Endometrial microvascular endothelial cells (primary cell): ENCODE measurements around the gene MBIP. TPM values are rescaled to one million over a fixed set of nuclear protein-coding genes. Genes with fewer than 3 reads are reported as not detected.

Source experiments
- in situ Hi-C: cut with HindIII; loops from 2 replicates; pipeline ENCODE4 v1.10.0; 2017; ENCODE audit warnings: low sequenced_read_pairs, low pct_unique_long_range_greater_than_20kb; ENCODE audit errors: inconsistent ontology term
- total RNA-seq: library from RNA; depleted of rRNA; stranded (reverse); fragments of >200 nt; gene quantifications from one replicate; pipeline ENCODE4 v1.2.3, GENCODE V29; 2015; ENCODE audit errors: inconsistent ontology term

MBIP gene
- total RNA-seq, 1 donor from 2014 or later: 6.7 TPM

GRCh38 chr14:36316131-36316530, 4.3 kb downstream of the MBIP start:
- in situ Hi-C loops: no loop called here

DNA sequence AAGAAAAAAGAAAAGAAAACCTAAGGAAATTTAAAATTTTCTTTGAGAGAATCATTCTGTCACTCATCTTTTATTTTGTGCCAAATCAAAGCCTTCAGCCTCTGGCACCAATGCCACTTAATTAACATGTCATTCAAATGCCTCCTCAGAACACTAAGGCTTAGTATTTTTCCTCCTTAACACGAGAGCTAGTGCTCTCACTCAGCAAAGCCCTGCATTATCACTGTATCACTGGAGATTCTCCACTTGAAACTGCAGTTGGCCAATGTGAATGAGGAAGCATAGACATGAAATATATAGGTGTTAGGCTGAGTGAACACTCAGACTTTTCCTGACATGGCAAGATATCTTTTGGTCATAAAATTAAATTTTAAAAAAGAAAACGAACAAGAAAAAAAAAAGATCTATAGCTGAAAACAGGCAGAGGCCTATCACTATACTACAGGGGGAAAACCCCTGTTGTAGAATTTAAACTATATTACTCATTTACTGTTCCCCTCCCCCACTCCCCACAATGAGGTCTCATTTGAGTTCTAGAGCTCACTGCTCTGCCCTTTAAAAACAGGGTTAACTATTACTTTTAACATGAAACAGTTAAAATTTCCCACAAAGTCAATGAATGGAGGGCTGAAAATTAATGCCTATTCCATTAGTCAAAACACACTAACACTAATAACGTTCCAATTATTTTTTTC, 5.1 kb downstream of the MBIP start:
- in situ Hi-C loops: no loop called here

DNA sequence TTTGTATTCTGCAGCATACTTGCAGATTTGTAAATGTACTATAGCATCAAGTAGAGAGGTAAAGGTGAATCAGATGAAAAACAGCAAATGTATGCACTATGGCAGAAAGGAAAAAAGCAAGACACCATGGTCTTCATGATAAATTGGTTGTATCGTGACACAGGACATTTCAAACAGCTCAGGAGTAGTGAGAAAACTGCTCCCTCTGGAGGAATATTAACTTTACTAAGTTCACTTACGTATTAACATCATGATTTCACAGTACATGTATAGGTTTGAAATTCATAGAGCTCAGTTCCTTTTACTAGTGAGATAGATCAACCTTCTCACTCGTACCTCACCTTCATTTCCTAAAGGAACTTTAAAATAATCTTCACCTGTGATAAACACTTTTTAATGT, 6.5 kb downstream of the MBIP start:
- in situ Hi-C loops: no loop called here

- in situ Hi-C loops: no loop called here
Measured at GRCh38 chr14:36313206-36313605, 7.2 kb downstream of the MBIP start.

- in situ Hi-C loops: no loop called here
Measured at GRCh38 chr14:36306836-36307235, 13.6 kb downstream of the MBIP start.

- in situ Hi-C loops: no loop called here
Measured at GRCh38 chr14:36304895-36305294, 15.5 kb downstream of the MBIP start.

DNA sequence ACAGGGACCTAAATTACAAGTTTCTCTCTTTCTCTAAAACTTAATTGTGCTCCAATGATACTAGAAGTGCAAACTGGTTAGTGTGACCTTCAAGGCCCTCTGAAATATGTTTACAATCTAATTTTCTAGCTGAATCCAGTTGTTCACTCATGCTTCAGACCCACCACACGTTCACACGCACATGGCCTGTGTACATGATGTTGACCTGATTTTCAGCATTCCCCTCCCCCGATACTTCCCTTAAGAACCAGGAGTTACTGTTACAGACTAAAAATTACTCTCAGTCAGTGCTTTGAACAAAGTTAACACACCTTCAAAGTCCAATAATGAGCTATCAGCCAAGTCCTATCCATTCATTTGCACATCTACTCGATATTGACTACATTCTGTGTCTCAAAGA, 16.5 kb downstream of the MBIP start:
- in situ Hi-C loops: no loop called here

DNA sequence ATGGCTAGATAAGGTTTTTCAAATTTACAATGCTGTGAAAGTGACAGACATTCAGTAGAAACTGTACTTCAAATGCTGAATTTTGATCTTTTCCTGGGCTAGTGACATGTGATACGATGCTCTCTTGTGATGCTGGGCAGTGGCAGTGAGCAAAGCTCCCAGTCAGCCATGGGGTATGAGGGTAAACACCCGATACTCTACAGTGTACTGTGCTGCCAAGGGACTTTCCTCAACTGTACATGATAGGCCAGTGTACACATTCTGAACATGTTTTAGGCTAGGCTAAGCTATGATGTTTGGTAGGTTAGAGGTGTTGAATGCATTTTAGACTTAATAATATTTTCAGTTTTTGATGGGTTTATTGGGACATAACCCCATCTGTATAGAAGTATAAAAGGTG, 17.6 kb downstream of the MBIP start:
- in situ Hi-C loops: no loop called here

GRCh38 chr14:36301159-36301558, 19.3 kb downstream of the MBIP start:
- in situ Hi-C loops: no loop called here

DNA sequence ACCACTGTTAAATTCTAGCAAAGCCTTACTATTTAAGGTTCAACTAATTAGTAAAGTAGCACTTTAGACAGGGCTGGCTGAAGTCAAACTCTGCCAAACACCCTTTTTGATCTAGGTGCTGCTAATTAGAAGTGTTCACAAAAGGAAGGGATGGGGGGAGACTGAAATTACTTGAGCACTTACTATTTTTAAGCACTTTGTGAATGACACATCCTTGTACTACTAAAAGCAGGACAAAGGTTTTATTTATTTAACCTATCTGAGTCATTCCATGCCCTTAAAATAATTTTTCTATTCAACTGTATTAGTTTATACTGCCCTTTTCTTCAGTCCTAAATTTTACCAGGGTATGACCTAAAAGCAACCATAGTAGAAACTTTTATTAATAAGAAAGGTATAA, 20.1 kb downstream of the MBIP start:
- in situ Hi-C loops: no loop called here

GRCh38 chr14:36295642-36296627, 24.5 kb downstream of the MBIP start:
- in situ Hi-C loops: no loop called here

- in situ Hi-C loops: no loop called here
Measured at GRCh38 chr14:36294543-36294942, 25.9 kb downstream of the MBIP start.

DNA sequence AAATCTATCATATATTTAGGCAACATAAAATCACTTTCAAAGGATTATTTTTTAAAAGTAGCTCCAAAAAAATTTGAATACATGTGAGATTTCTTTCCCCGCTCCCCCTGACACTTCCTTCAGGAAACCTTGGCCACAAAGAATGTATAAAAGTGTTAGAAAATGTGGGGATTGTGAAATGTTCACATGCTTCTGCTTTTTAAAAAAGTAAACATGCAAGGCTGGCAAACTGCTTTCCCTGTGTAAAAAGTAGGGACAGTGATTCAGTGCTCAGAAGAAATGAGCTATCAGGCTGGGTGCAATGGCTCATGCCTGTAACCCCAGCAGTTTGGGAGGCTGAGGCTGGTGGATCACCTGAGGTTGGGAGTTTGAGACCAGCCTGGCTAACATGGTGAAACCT, 26.6 kb downstream of the MBIP start:
- in situ Hi-C loops: no loop called here

DNA sequence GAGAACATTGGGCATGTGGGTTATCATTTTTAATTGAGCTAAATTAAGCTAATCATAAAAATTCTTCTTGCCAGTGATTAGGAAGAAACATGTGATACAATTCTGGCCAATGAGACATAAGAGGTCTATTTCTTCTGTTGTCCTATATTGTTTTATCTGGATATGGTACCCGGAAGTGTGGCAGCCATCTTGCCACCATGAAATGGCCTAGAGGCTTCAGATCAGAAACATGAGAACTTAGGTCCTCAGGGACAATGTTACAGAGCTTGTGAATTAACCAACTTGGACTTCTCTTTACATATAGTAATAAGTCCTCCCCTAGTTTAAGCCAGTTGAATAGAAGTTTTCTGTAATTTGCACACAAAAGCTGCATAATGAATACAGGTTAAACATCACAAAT, 30.5 kb downstream of the MBIP start:
- in situ Hi-C loops: no loop called here

DNA sequence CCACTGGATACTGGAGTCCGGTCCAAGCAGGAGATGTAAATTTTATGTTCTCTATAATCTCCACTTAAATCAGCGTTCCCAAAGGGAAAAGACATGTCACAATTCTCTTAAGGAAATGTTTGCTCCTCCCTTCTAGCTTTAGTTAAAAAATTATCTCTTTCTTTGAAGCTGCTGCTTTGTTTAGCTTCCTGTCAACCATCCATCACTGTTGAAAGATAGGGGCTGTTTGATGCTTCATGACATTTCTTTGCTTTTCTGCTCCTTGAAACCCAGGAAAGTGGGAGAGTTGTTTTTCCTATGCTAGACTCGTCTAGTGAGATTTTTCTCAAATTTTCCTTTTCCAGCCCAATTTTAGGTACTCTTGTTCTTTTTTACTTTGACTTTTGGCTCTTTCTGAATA, 31.9 kb downstream of the MBIP start:
- in situ Hi-C loops: no loop called here

DNA sequence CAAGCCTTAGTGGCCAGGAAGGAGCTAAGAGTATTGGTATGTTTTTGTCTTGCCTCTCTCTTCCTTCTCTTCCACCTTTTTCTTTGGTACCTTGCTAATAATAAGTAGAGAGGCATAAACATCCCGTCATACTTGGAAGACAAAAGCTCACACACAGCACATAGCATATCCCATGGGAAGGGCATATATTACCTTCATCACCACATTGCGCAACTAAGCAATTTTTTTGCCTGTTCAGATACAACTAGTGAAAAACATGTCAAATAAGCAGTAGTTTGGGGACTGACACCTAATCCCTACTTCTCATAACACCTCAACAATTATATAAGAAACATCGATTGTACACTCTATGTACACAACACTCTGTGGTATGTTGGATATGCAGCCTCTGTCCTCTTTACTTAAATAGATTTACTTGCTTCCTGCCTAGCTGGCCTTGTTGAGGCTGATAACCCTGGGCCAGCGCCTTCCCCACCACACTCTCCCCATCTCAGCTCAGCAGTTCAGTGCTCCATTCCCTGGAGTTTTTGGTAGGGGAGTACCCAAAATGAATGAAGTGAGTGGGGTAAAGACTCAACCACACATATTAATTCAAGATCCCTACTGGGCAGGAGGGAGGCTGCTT, 35.4 kb downstream of the MBIP start:
- in situ Hi-C loops: no loop called here

GRCh38 chr14:36281309-36281708, 39.1 kb downstream of the MBIP start:
- in situ Hi-C loops: no loop called here

GRCh38 chr14:36279306-36280190, 40.9 kb downstream of the MBIP start:
- in situ Hi-C loops: no loop called here

- in situ Hi-C loops: no loop called here
Measured at GRCh38 chr14:36275741-36276140, 44.7 kb downstream of the MBIP start.
